Tibial artery (tissue), 4 donors: Measurements from ENCODE around the gene MUC6.

Experiments used
- DNase-seq, 2 donors: peaks; one replicate each; pipeline ENCODE4 v3.0.0-alpha.2; 2019
- H3K27ac ChIP-seq, 2 donors: fragments of 200-600 bp; sonication (generic) in 1 of 2; 1 replicate in 1 of 2; 2 replicates in 1 of 2; pipeline ENCODE4 v1.5.1; 2018 to 2019; ENCODE audit warnings: mild to moderate bottlenecking in 1 of 2
- H3K27me3 ChIP-seq, 2 donors: fragments of 200-600 bp; sonication (generic) in 1 of 2; one replicate each; pipeline versions ENCODE4 v1.5.1 to v1.6.0; 2016 to 2019
- H3K36me3 ChIP-seq, 3 donors: fragments of 200-600 bp; sonication (generic) in 2 of 3; one replicate each; pipeline ENCODE4 v1.5.1; 2016 to 2019; ENCODE audit warnings: mild to moderate bottlenecking in 2 of 3
- H3K4me1 ChIP-seq, 4 donors: fragments of 200-600 bp; sonication (generic) in 2 of 4; 1 replicate in 3 of 4; 2 replicates in 1 of 4; pipeline ENCODE4 v1.5.1; 2016 to 2019
- H3K4me3 ChIP-seq, 2 donors: fragments of 200-600 bp; sonication (generic) in 1 of 2; 1 replicate in 1 of 2; 2 replicates in 1 of 2; pipeline ENCODE4 v1.5.1; 2018 to 2019; ENCODE audit warnings: mild to moderate bottlenecking in 2 of 2
- H3K9me3 ChIP-seq, 3 donors: fragments of 200-600 bp; sonication (generic) in 1 of 3; one replicate each; pipeline ENCODE4 v1.5.1; 2016 to 2019
- CTCF ChIP-seq, 2 experiments: fragments of 200-600 bp in 1 of 2; fragments of 450-650 bp in 1 of 2; IDR thresholded peaks; one replicate each; pipeline ENCODE4 v1.5.1; 2017 to 2019; ENCODE audit warnings: antibody characterized with exemption in 2 of 2, mild to moderate bottlenecking in 1 of 2, moderate library complexity in 1 of 2
- intact Hi-C: fragments of 100-400 bp; cut with DNase I; formaldehyde crosslinking; loops from one replicate; pipeline ENCODE4 v1.15.0; 2023; ENCODE audit warnings: low total_unique reads

The MUC6 gene

DNA sequence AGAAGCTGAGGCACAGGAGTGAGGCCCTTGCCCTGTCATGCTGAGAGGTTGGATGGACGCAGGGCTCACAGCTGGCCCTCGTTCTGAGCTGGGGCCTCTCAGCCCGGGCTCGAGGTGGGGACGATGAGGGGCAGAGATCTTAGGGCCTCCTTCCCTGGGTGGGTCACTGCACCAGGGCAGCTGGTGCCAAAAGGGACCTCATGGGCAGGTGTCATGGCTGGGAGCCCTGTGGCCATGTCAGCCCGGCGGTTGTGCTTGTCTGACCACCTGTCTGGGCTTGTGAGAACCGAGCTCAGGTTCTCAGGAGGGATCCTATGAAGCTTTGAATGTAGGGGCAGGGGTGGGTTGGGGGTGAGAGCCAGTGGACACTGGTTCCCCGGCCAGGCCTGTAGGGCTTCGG is 1.8 kb upstream of the MUC6 start:
- no peak overlapping the region for H3K4me3 ChIP-seq
- no peak for DNase-seq
- peaks cover 0 to 83% of the 10 kb centered on the region in 2 donors for H3K27me3 ChIP-seq
- no peaks in the 10 kb centered on the region for H3K36me3 ChIP-seq
- no peaks in the 10 kb centered on the region for H3K9me3 ChIP-seq
- H3K4me1 ChIP-seq: peaks cover 0 to 13% (median 0%) of the 10 kb centered on the region in 4 donors
- intact Hi-C loops: no loop called here
- no peak for TF ChIP-seq CTCF (IDR thresholded peaks at IDR 0.05)
- no peak overlapping the region for H3K27ac ChIP-seq

DNA sequence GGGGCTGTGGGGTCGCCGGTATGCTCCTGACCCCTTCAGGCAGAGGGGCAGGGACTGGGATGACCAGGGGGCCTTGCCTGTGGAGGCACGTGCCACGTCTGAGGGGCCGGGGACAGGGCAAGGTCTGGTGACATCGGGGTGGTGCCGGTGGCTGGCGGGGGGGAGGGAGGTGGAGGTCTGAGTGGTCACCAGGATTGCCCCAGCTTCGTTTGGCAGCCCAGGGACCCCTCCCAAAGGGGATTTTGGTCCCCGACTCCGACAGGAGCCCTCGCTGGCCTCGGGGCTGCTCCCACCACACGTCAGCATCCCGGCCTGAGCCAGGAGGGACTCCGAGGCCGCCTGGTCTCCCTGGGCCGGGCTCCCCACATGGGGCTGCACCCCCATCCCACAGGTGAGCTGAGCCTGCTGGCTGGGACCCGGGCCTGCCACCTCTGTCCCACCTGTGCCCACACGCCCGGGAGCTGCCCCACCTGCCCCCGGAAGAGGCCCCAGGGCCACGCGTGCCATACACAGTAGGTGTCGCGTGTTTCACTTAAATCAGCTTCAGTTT is 1.1 kb upstream of the MUC6 start:
- Histone ChIP-seq H3K36me3 (no peaks in the 10 kb centered on the region), H3K4me1 (peaks cover 0 to 13% (median 0%) of the 10 kb centered on the region in 4 donors), H3K4me3 (no peak overlapping the region), H3K27me3 (peaks cover 0 to 76% of the 10 kb centered on the region in 2 donors), H3K27ac (no peak overlapping the region), H3K9me3 (no peaks in the 10 kb centered on the region)
- no peak for TF ChIP-seq CTCF (IDR thresholded peaks at IDR 0.05)
- no peak for DNase-seq
- intact Hi-C loops: no loop called here

GRCh38 chr11:1036931-1037330 is 413 bp upstream of the MUC6 start:
- Histone ChIP-seq H3K36me3 (no peaks in the 10 kb centered on the region), H3K27me3 (peaks cover 0 to 69% of the 10 kb centered on the region in 2 donors), H3K9me3 (no peaks in the 10 kb centered on the region), H3K4me3 (no peak overlapping the region), H3K27ac (no peak overlapping the region), H3K4me1 (peaks cover 0 to 13% (median 0%) of the 10 kb centered on the region in 4 donors)
- no peak for TF ChIP-seq CTCF (IDR thresholded peaks at IDR 0.05)
- no peak for DNase-seq
- intact Hi-C loops: no loop called here

- Histone ChIP-seq H3K4me1 (peaks cover 0 to 13% (median 0%) of the 10 kb centered on the region in 4 donors), H3K9me3 (no peaks in the 10 kb centered on the region), H3K27ac (no peak overlapping the region), H3K4me3 (no peak overlapping the region), H3K27me3 (peaks cover 0 to 57% of the 10 kb centered on the region in 2 donors), H3K36me3 (no peaks in the 10 kb centered on the region)
- intact Hi-C loops: no loop called here
- no peak for DNase-seq
- TF ChIP-seq CTCF (IDR thresholded peaks at IDR 0.05): no peak
Observed at GRCh38 chr11:1035577-1036283, 788 bp downstream of the MUC6 start.

DNA sequence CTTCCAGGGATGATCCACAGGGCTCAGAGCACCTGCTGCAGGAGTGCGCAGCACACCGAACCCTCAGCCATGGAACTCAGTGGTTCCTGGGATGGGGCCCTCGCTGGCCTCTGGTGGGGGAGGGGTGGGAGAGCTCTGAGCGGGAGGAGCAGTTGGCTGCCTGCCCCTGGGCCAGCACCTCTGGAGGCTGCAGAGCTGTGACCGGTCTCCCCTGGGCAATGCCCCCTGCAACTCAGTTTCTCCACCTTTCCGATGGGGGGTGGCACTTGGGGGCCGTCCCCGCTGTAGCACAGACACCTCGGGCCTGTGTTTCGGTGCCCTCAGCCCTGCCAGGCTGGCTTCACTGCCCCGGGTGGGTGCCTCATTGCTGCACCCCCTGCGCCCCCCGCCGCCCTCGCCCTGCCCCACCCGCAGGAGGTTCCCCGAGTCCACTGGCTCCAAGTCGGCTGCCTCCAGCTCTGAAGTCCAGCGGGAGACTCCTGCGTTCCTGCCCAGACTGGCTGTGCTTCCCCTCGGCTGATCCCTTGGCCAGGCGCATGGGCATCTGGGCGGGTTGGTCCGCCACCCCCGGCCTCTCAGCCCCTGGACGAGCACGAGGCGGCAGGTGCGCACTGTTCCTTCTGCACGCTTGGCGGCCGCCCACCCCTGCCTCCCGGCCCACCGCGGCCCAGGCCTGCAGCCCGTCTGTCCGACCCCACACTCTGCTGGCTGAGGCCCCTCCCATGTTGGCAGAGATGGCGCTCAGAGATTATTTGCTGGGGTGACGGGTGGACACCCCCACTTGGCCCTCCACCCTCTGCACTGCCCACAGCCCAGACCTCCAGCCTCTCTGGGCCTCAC is 1.8 kb downstream of the MUC6 start:
- no peak overlapping the region for H3K27ac ChIP-seq
- H3K27me3 ChIP-seq: peaks cover 0 to 47% of the 10 kb centered on the region in 2 donors
- no peak overlapping the region for H3K4me3 ChIP-seq
- intact Hi-C loops: no loop called here
- H3K9me3 ChIP-seq: no peaks in the 10 kb centered on the region
- DNase-seq: no peak
- no peak for TF ChIP-seq CTCF (IDR thresholded peaks at IDR 0.05)
- H3K36me3 ChIP-seq: no peaks in the 10 kb centered on the region
- H3K4me1 ChIP-seq: peaks cover 0 to 4% (median 0%) of the 10 kb centered on the region in 4 donors
